Activated gamma-delta T cell (primary cell): ENCODE measurements around the gene SYNE2.
"Not testable (repeated sequence)": the region's sequence is repeated elsewhere in the genome, so short reads cannot be mapped to it uniquely, and the experiment has no call there.

ENCODE experiments used
- DNase-seq: peaks from one replicate; lab custom pipeline; 2025; lab: John Stamatoyannopoulos, UW

Gene SYNE2

DNA sequence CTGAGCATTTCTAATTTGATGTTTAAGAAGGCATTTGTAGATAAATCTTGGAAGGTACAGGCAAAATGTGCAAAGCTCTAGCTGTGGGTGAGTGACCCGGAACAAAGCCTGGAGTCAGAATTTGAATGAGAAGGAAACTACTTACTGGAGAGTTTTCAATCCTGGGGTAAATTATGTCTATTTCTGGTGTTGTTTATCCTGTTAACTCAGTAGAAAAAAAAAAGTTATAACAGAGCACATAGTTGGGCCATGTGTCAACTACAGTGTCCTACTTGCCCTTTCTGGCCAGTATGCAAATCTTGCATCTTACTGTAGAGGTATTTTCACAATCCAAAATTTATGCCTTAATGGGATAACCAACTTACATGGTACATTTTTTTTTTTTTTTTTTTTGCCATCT lies 182.3 kb downstream of the SYNE2 start:
- no peak for DNase-seq

DNA sequence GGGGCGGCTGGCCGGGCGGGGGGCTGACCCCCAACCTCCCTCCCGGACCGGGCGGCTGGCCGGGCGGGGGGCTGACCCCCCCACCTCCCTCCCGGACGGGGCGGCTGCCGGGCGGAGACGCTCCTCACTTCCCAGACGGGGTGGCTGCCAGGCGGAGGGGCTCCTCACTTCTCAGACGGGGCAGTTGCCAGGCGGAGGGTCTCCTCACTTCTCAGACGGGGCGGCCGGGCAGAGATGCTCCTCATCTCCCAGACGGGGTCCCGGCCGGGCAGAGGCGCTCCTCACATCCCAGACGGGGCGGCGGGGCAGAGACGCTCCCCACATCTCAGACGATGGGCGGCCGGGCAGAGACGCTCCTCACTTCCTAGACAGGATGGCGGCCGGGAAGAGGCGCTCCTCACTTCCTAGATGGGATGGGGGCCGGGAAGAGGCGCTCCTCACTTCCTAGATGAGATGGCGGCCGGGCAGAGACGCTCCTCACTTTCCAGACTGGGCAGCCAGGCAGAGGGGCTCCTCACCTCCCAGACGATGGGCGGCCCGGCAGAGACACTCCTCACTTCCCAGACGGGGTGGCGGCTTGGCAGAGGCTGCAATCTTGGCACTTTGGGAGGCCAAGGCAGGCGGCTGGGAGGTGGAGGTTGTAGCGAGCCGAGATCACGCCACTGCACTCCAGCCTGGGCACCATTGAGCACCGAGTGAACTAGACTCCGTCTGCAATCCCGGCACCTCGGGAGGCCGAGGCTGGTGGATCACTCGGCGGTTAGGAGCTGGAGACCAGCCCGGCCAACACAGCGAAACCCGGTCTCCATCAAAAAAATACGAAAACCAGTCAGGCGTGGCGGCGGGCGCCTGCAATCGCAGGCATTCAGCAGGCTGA lies 185.3 kb downstream of the SYNE2 start:
- DNase-seq: not testable (repeated sequence)

DNA sequence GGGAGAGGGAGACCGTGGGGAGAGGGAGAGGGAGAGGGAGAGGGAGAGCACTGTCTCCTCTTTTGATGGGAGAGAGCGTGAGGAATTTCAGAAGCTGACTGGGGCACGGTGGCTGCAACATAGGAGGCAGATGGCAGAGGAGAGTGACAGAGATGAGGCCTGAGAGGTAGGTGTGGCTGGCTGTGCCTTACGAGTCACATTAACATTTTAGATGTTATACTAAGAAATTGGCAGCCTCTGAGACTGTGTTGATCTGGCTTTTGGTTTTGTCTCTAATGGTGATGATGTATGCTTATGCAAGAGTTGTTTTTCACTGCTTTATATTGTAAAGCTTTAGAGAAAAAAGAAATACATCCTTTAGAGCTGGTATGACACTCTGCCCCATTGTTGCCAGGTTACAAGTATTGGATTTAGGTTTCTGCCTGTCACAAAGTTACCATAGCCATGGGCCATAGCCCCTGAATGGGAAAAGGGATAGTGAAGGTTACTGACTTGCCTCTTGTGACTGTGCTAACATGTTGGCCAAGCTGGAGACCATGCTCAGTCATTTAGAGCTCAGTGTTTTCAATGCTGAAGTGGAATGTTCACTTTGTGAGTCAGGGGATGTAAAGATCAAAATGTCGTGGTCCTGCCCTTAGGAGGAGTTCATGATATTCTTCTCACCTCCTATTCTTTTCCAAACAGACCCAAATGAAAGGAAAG lies 186.2 kb downstream of the SYNE2 start:
- no peak for DNase-seq

DNA sequence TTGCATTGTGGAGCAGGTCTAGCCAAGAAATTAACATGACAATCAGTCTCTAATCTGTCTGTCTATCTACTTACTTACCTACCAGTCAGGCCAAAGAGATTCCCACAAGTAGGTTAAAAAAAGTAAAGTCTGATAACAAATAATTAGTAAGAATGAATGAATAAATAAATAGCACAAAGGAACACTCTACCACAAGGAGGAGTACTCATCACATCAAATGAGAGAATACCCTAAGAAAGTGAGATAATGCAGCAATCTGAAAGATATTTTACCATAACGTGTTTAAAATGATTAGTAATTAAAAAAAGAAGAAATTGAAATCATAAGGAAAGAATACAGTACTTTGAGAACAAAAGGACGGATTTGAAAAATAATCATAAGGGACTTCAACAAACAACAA lies 187.2 kb downstream of the SYNE2 start:
- no peak for DNase-seq

DNA sequence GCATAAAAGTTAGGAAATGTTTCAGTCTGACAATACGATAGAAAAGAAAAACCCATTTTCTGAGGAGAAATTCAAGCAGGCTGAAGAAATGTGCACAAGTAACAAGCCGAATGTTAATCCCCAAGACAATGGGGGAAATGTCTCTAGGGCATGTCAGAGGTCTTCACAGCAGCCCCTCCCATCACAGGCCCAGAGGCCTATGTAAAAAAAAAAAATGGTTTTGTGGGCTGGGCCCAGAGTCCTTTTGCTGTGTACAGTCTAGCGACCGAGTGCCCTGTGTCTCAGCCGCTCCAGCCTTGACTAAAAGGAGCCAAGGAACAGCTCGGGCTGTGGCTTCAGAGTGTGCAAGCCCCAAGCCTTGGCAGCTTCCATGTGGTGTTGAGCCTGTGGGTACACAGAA lies 190.5 kb downstream of the SYNE2 start:
- DNase-seq: not testable (repeated sequence)

- DNase-seq: no peak
These were observed 192.3 kb downstream of the SYNE2 start for GRCh38 chr14:64045091-64045490.

DNA sequence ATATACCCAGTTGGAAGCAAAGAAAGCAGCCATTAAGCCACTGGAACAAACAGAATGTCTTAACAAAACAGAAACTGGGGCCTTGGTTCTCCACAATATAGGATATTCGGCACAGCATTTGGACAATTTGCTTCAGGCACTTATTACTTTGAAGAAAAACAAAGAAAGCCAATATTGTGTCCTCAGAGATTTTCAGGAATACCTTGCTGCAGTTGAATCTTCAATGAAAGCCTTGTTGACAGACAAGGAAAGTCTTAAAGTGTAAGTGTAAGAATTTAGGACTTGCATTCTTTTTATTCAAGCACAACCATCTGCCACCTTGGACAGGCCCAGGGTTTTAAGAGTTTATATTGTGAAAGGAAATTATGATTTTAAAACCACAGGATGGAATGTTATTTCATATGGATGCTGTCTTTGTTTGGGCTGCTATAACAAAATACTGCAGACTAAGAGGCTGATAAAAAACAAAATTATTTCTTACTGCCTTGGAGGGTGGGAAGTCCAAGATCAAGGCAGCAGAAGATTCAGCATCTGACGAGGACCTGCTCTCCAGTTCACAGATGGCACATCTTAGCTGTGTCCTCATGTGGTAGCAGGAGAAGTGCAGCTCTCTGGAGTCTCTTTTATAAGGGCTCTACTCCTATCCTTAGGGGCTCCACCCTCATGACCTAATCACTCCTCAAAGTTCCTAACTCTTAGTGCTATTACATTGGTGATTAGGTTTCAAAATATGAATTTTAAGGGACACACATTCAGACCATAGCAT lies 197.0 kb downstream of the SYNE2 start:
- no peak for DNase-seq

DNA sequence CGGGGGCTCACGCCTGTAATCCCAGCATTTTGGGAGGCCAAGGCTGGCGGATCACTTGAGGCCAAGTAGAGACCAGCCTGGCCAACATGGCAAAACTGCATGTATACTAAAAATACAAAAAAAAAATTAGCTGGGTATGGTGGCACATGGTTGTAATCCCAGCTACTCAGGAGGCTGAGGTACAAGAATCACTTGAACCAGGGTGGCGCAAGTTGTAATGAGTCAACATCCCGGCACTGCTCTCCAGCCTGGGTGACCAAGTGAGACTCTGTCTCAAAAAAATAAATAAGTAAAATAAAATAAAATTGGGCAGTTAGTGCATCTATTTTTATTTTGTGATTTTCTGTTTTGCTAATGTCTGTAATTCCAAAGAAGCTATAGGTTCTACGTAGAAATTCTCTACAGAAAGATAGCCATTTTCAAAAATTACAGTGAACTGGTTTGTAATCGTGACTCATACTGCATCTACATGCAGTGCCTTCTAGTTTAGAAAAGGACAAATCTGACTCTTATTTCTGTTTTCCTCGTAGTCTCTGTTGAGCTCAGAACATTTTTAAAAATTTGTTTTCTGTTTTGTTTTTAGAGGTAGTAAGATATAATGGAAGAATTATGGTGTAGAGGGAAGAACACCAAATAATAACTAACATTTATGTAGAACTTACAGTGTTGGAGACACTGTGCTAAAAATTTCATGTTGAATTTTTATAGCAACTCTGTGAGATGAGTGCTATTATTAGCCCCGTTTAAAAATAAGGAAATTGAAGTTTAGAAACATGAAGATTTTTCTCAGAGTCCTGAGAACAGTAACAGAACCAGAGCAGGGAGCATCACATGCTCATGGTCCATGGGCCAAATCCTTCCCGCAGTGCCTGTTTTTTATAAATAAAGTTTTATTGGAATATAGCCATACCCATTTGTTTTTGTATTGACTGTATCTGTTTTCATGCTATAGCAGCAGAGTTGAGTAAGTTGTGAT lies 201.2 kb downstream of the SYNE2 start:
- DNase-seq: no peak

GRCh38 chr14:64059454-64060198 lies 206.8 kb downstream of the SYNE2 start:
- DNase-seq: no peak

GRCh38 chr14:64060199-64060545 lies 207.4 kb downstream of the SYNE2 start:
- no peak for DNase-seq

DNA sequence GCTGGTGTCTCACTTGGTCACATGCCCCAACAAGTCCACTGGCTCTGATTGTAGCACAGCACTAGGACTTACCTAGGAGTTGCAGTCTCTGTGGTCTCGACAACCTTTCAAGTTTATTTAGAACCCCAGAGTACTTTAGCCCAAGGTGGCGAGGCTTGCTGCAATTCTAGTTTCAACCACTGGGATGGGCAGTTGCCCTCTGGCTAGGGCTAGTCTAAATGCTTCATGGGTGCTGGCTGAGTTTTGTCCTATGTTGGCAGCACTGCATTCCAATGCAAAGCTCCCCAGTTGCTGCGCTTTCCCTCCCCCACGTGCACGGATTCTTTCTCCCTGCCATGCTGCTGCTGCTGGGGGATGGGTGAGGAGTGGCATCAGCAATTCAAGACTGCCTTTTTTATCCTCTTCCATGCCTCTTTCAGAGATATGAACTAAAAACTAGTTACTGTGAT lies 207.9 kb downstream of the SYNE2 start:
- no peak for DNase-seq

- no peak for DNase-seq
These were observed 208.3 kb downstream of the SYNE2 start for GRCh38 chr14:64061115-64061514.

- no peak for DNase-seq
These were observed 208.9 kb downstream of the SYNE2 start for GRCh38 chr14:64061706-64062105.

DNA sequence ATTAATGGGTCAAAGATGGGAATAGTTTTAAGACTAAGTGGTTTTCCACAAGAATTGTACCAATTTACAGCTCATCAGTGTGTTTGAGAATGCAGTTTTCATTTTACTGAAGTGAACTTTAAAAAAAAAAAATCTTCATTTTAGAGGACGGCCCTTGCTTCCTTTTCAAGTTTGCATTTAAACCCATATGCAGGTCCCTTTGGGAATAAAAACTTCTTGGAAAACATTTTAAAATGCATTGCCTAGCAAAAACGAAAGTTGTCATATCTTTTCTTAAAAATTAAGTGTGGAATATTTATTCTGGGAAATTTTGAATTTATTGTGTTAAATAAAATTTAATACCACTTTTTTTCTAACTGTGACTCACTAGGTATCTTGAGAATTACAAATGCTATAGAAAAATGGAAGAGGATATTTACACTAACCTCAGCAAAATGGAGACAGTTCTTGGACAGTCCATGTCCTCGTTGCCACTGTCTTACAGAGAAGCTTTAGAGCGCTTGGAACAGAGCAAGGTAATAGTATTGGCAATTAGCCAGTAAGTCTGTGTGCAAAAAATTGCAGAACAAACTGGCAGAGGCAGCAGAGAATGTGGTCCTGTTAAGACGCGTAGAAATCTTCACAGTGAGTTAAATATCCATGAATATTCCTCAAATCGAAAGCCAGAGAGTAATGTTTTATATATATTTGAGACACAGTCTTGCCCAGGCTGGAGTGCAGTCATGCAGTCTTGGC lies 209.7 kb downstream of the SYNE2 start:
- no peak for DNase-seq

GRCh38 chr14:64064447-64064846 lies 211.6 kb downstream of the SYNE2 start:
- no peak for DNase-seq

- DNase-seq: no peak
These were observed 217.0 kb downstream of the SYNE2 start for GRCh38 chr14:64069634-64070359.

- no peak for DNase-seq
These were observed 222.3 kb downstream of the SYNE2 start for GRCh38 chr14:64074961-64075612.

DNA sequence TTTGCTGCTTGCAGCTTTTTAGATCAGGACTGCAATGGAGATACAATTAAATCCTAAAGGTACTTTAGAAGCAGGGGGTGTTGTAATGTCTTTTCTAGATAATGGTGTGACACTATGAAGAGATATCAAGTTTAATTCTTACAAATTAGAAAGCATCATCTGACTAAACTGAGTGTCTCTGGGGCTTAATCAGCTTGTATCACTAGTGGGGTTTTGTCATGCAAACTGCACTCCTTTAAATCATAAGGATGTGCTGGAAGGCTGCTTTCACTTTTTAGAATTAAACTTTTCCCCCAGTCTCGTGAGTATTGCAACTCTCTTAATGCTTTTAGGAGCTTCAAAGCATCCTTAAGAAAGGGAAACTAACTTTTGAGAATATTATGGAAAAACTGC lies 222.8 kb downstream of the SYNE2 start:
- DNase-seq: no peak

DNA sequence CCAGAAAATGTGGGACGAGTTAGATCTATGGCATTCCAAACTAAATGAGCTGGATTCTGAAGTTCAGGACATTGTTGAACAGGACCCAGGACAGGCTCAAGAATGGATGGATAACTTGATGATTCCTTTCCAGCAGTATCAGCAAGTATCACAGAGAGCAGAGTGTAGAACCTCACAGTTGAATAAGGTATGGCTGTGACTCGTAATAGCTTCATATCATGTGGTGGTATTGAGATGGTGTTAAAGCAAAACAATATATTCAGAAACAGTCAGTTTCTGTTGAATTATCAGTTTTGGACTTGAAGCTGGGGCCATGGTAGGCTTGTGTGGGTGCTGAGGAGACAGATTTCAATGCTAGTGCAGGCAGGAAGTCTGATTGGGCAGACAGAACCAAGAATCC lies 227.6 kb downstream of the SYNE2 start:
- DNase-seq: no peak
